H1 (cell line): ENCODE data around the gene ABCD1. TPM values are rescaled to one million over a fixed set of nuclear protein-coding genes. Genes with fewer than 3 reads are reported as not detected.

ENCODE experiments used
- CTCF ChIA-PET: fragments of 300-600 bp; sonication (Branson Sonifier 250); formaldehyde crosslinking; loops from one replicate; lab custom pipeline; 2021; ENCODE audit not compliant: partially characterized antibody; lab: Charles Lee
- POLR2A ChIA-PET: fragments of 300-600 bp; sonication (Branson Sonifier 250); formaldehyde crosslinking; loops from one replicate; lab custom pipeline; 2021; ENCODE audit warnings: inconsistent platforms; ENCODE audit not compliant: partially characterized antibody; lab: Charles Lee
- DNase-seq, 2 experiments: peaks; one replicate each; pipeline versions ENCODE4 v3.0.0 to v3.0.0-alpha.2; 2010 to 2022; ENCODE audit warnings: low spot score in 2 of 2, low read depth in 1 of 2, mixed read lengths in 1 of 2
- FAIRE-seq: peaks from 2 replicates; lab custom pipeline; 2011; peaks lifted over from hg19 to GRCh38; lab: Jason Lieb, UNC
- H2AFZ ChIP-seq: 2 replicates; pipeline ENCODE4 v1.8.1; 2012; ENCODE audit warnings: low read length, inconsistent platforms
- H2AK5ac ChIP-seq: 2 replicates; pipeline ENCODE4 v1.6.1; 2013; ENCODE audit warnings: low read depth, low read length
- H2BK120ac ChIP-seq: replicated peaks from 2 replicates; pipeline ENCODE3; 2013; ENCODE audit warnings: low read depth, low read length, inconsistent platforms
- H2BK12ac ChIP-seq: 2 replicates; pipeline ENCODE4 v1.6.1; 2013; ENCODE audit warnings: low read depth, low read length
- H2BK15ac ChIP-seq: 2 replicates; pipeline ENCODE4 v1.6.1; 2013; ENCODE audit warnings: low read length
- H2BK20ac ChIP-seq: 2 replicates; pipeline ENCODE4 v1.6.1; 2013; ENCODE audit warnings: low read length
- H2BK5ac ChIP-seq: 2 replicates; pipeline ENCODE4 v1.6.1; 2013; ENCODE audit warnings: low read depth, low read length
- H3K14ac ChIP-seq: 2 replicates; pipeline ENCODE4 v1.6.1; 2013; ENCODE audit warnings: inconsistent platforms; ENCODE audit not compliant: insufficient read length
- H3K18ac ChIP-seq: 2 replicates; pipeline ENCODE4 v1.6.1; 2013; ENCODE audit warnings: low read length; ENCODE audit errors: extremely low read depth
- H3K23ac ChIP-seq: 2 replicates; pipeline ENCODE4 v1.6.1; 2013; ENCODE audit warnings: inconsistent platforms; ENCODE audit not compliant: insufficient read length
- H3K23me2 ChIP-seq: 2 replicates; pipeline ENCODE4 v1.6.1; 2013; ENCODE audit warnings: low read depth, low read length
- H3K27ac ChIP-seq: 2 replicates; pipeline ENCODE4 v1.6.1; 2011; ENCODE audit warnings: low read depth, low read length, inconsistent platforms
- H3K27me3 ChIP-seq, 4 experiments: replicated peaks in 1 of 4; 1 replicate in 1 of 4; 2 replicates in 3 of 4; pipeline versions ENCODE4 v1.6.1 to v1.8.1; 2011 to 2013; ENCODE audit warnings: low read length in 3 of 4, mild to moderate bottlenecking in 3 of 4, inconsistent platforms in 2 of 4, mixed read lengths in 2 of 4, moderate library complexity in 1 of 4; ENCODE audit not compliant: control insufficient read depth in 3 of 4, insufficient read depth in 3 of 4; ENCODE audit errors: extremely low read depth in 1 of 4
- H3K36me3 ChIP-seq, 4 experiments: 2 replicates each; pipeline versions ENCODE4 v1.6.1 to v1.8.1; 2011 to 2013; ENCODE audit warnings: mild to moderate bottlenecking in 4 of 4, low read length in 3 of 4, moderate library complexity in 2 of 4, control low read depth in 1 of 4, inconsistent platforms in 1 of 4; ENCODE audit not compliant: insufficient read depth in 4 of 4, control insufficient read depth in 2 of 4
- H3K4ac ChIP-seq: replicated peaks from 2 replicates; pipeline ENCODE3; 2013; ENCODE audit warnings: low read length, low read depth, mixed read lengths, inconsistent platforms; ENCODE audit not compliant: insufficient read length
- H3K4me1 ChIP-seq, 4 experiments: replicated peaks in 1 of 4; 1 replicate in 1 of 4; 2 replicates in 3 of 4; pipeline versions ENCODE4 v1.6.1 to v1.8.1; 2011 to 2013; ENCODE audit warnings: low read length in 3 of 4, inconsistent platforms in 2 of 4, mixed read lengths in 1 of 4; ENCODE audit not compliant: insufficient read depth in 4 of 4, control insufficient read depth in 3 of 4
- H3K4me2 ChIP-seq, 2 experiments: 2 replicates each; pipeline versions ENCODE4 v1.6.1 to v1.8.1; 2011 to 2013; ENCODE audit warnings: low read depth in 2 of 2, low read length in 2 of 2, control low read depth in 1 of 2, inconsistent platforms in 1 of 2, mild to moderate bottlenecking in 1 of 2; ENCODE audit not compliant: insufficient read depth in 1 of 2
- H3K4me3 ChIP-seq, 4 experiments: fragments of 200-600, 300-600 bp in 1 of 4; sonication (generic), shearing (Covaris generic), sonication (Bioruptor Twin) in 1 of 4; 2 replicates each; pipeline versions ENCODE4 v1.5.1 to v1.8.1; 2011 to 2016; ENCODE audit warnings: low read length in 4 of 4, low read depth in 3 of 4, control low read depth in 2 of 4, inconsistent platforms in 2 of 4, mild to moderate bottlenecking in 2 of 4, mixed read lengths in 1 of 4, moderate library complexity in 1 of 4; ENCODE audit not compliant: insufficient read depth in 2 of 4; ENCODE audit errors: extremely low read depth in 1 of 4
- H3K56ac ChIP-seq: replicated peaks from 2 replicates; pipeline ENCODE3; 2013; ENCODE audit warnings: low read depth, mild to moderate bottlenecking, mixed read lengths, low read length, inconsistent platforms; ENCODE audit not compliant: insufficient read length
- H3K79me1 ChIP-seq: 2 replicates; pipeline ENCODE4 v1.6.1; 2013; ENCODE audit warnings: low read depth, low read length, control low read depth
- H3K79me2 ChIP-seq, 2 experiments: 2 replicates each; pipeline versions ENCODE4 v1.6.1 to v1.8.1; 2012 to 2013; ENCODE audit warnings: low read length in 2 of 2, mild to moderate bottlenecking in 2 of 2, inconsistent platforms in 1 of 2; ENCODE audit not compliant: insufficient read depth in 2 of 2, control insufficient read depth in 1 of 2
- H3K9ac ChIP-seq, 4 experiments: replicated peaks in 1 of 4; 1 replicate in 1 of 4; 2 replicates in 3 of 4; pipeline versions ENCODE4 v1.6.1 to v1.8.1; 2011 to 2013; ENCODE audit warnings: low read depth in 3 of 4, low read length in 3 of 4, control low read depth in 2 of 4, mild to moderate bottlenecking in 2 of 4, moderate library complexity in 2 of 4, inconsistent platforms in 1 of 4; ENCODE audit errors: extremely low read depth in 1 of 4
- H3K9me3 ChIP-seq, 2 experiments: 2 replicates each; pipeline versions ENCODE4 v1.6.1 to v1.8.1; 2012 to 2013; ENCODE audit warnings: mild to moderate bottlenecking in 2 of 2, moderate library complexity in 2 of 2, control low read depth in 1 of 2, inconsistent platforms in 1 of 2, low read depth in 1 of 2, low read length in 1 of 2, mixed read lengths in 1 of 2; ENCODE audit not compliant: insufficient read depth in 2 of 2
- H4K20me1 ChIP-seq, 2 experiments: replicated peaks in 1 of 2; 2 replicates each; pipeline versions ENCODE3 to v1.8.1; 2011 to 2013; ENCODE audit warnings: inconsistent platforms in 2 of 2, low read length in 2 of 2, mild to moderate bottlenecking in 1 of 2; ENCODE audit not compliant: insufficient read depth in 2 of 2, control insufficient read depth in 1 of 2
- H4K5ac ChIP-seq: 2 replicates; pipeline ENCODE4 v1.6.1; 2013; ENCODE audit warnings: low read length, low read depth, mixed read lengths, inconsistent platforms; ENCODE audit not compliant: insufficient read length
- H4K8ac ChIP-seq: 2 replicates; pipeline ENCODE4 v1.8.0; 2013; ENCODE audit warnings: mild to moderate bottlenecking, moderate library complexity, low read length, inconsistent platforms; ENCODE audit not compliant: insufficient read depth; ENCODE audit errors: extremely low read depth
- H4K91ac ChIP-seq: replicated peaks from 2 replicates; pipeline ENCODE3; 2013; ENCODE audit warnings: low read length, mixed read lengths, inconsistent platforms; ENCODE audit not compliant: insufficient read length
- ASH2L ChIP-seq: fragments of 200-600, 300-600 bp; sonication (generic); IDR thresholded peaks from one replicate; pipeline ENCODE4 v1.7.1; 2017; ENCODE audit warnings: low read length
- BRCA1 ChIP-seq: IDR thresholded peaks from 2 replicates; pipeline ENCODE4 v1.6.1; 2012; ENCODE audit warnings: low read depth, low read length, improper control_type of control experiment
- CBX8 ChIP-seq: fragments of 300-800, 300-1000 bp; sonication (generic); IDR thresholded peaks from 2 replicates; pipeline ENCODE4 v1.7.1; 2016; ENCODE audit warnings: low read depth, low read length, borderline replicate concordance
- CHD2 ChIP-seq: IDR thresholded peaks from 2 replicates; pipeline ENCODE4 v1.6.1; 2012; ENCODE audit warnings: low read length, improper control_type of control experiment
- E2F6 ChIP-seq: IDR thresholded peaks from 2 replicates; pipeline ENCODE4 v1.6.1; 2012; ENCODE audit warnings: inconsistent platforms
- JUND ChIP-seq: IDR thresholded peaks from 2 replicates; pipeline ENCODE4 v1.6.1; 2011; ENCODE audit warnings: mild to moderate bottlenecking, improper control_type of control experiment, low read length
- KDM4A ChIP-seq: IDR thresholded peaks from one replicate; pipeline ENCODE4 v1.7.1; 2012; ENCODE audit warnings: low read depth, mild to moderate bottlenecking, moderate library complexity, low read length, inconsistent platforms; ENCODE audit not compliant: severe bottlenecking
- MAX ChIP-seq: IDR thresholded peaks from 2 replicates; pipeline ENCODE4 v1.6.1; 2012; ENCODE audit warnings: inconsistent platforms
- NRF1 ChIP-seq: IDR thresholded peaks from 2 replicates; pipeline ENCODE4 v1.6.1; 2011; ENCODE audit warnings: mild to moderate bottlenecking, low read depth, low read length, improper control_type of control experiment
- SAP30 ChIP-seq: fragments of 300-600 bp; sonication (generic); IDR thresholded peaks from 2 replicates; pipeline ENCODE4 v1.7.1; 2012; ENCODE audit warnings: low read length, moderate library complexity, mild to moderate bottlenecking, inconsistent platforms; ENCODE audit not compliant: insufficient read depth, insufficient replicate concordance
- SIN3A ChIP-seq, 2 experiments: IDR thresholded peaks in 1 of 2; conservative IDR thresholded peaks in 1 of 2; 2 replicates each; pipeline ENCODE4 v1.6.1; 2011 to 2012; ENCODE audit warnings: low read length in 2 of 2, improper control_type of control experiment in 1 of 2, low read depth in 1 of 2, mild to moderate bottlenecking in 1 of 2
- SRF ChIP-seq: IDR thresholded peaks from 2 replicates; pipeline ENCODE4 v1.6.1; 2011; ENCODE audit warnings: mild to moderate bottlenecking, low read depth, low read length, moderate library complexity
- WGBS, 2 experiments: shearing (Covaris generic) in 1 of 2; methylation state at CpG; one replicate each; pipeline versions ENCODE4 v1.1.6 to v1.1.7; 2013 to 2015; ENCODE audit warnings: low lambda C conversion rate in 2 of 2, mixed read lengths in 2 of 2, inconsistent platforms in 1 of 2, low coverage in 1 of 2, missing lambda C conversion rate in 1 of 2; ENCODE audit not compliant: insufficient replicate concordance in 2 of 2, insufficient coverage in 1 of 2, insufficient read length in 1 of 2; ENCODE audit errors: extremely low coverage in 1 of 2, missing lambda C conversion rate in 1 of 2; 5-methylcytosine and 5-hydroxymethylcytosine counted together
- polyA plus RNA-seq, 7 experiments: library from polyadenylated mRNA; depleted of rRNA in 3 of 7; stranded (reverse) in 5 of 7; unstranded in 2 of 7; fragments of >200 nt in 5 of 7; fragments of 200-250 nt in 2 of 7; gene quantifications; 1 replicate in 5 of 7; 2 replicates in 1 of 7; 4 replicates in 1 of 7; pipeline versions ENCODE4 v1.2.1 to v1.2.3, GENCODE V29; 2011 to 2013; ENCODE audit warnings: missing spikeins in 2 of 7, mixed read lengths in 2 of 7
- total RNA-seq: library from RNA; stranded (reverse); fragmentation: NEBNext Ultra II Directional; extraction: Animal tissue kit (Norgen Biotek cat#: 25700); gene quantifications from 2 replicates; pipeline ENCODE4 v1.2.1, GENCODE V29; 2021

ABCD1 gene
- total and polyA plus RNA-seq, 2 of the 8 experiments (the other 6 are each of a cell fraction or from before 2014, with no cell fraction given): 3.1 to 6.6 TPM

GRCh38 chrX:153719701-153720100, 5.0 kb upstream of the ABCD1 start:
- CTCF ChIA-PET: interaction anchor here (1.0 to 2.5 kb wide), 2 partner anchors 10 to 12 kb away, joined by 3 to 9 read pairs; no protein-coding TSS in a partner anchor
- WGBS, 2 experiments: 94% methylated on average over 2 of the region's 2 CpGs; no CpG with 5 or more reads in 1 of the 2 experiments
- no peak for TF ChIP-seq CBX8
- no peak for TF ChIP-seq BRCA1
- no peak for TF ChIP-seq ASH2L
- no peak for TF ChIP-seq KDM4A
- TF ChIP-seq MAX: no peak
- TF ChIP-seq NRF1: no peak
- TF ChIP-seq E2F6: no peak
- no peak for TF ChIP-seq CHD2
- no peak for TF ChIP-seq JUND
- no peak for TF ChIP-seq SAP30
- TF ChIP-seq SIN3A (conservative IDR thresholded peaks at IDR 0.05 in 1 of 2, IDR thresholded peaks at IDR 0.05 in 1 of 2; ENCODE audit: low read depth in 1 of 2, low read length in 2 of 2): no peak
- TF ChIP-seq SRF: no peak

More at GRCh38 chrX:153719701-153720100, 5.0 kb upstream of the ABCD1 start:
- Histone ChIP-seq H3K23me2 (peaks cover 5% of the 10 kb centered on the region; the same call in 1 of the 2 replicates), H4K8ac (no peak overlapping the region), H3K79me1 (peaks cover 3% of the 10 kb centered on the region; the same call in 1 of the 2 replicates), H4K91ac (no peak overlapping the region), H3K4me3 (no peak overlapping the region), H2BK20ac (no peak overlapping the region), H4K20me1 (peaks cover 4 to 14% of the 10 kb centered on the region in 2 experiments), H3K36me3 (peaks cover 4 to 45% (median 29%) of the 10 kb centered on the region in 4 experiments; a peak in 7 of 8 replicates), H3K9me3 (no peaks in the 10 kb centered on the region), H3K9ac (no peak overlapping the region), H3K27ac (no peak overlapping the region), H3K56ac (no peak overlapping the region), H4K5ac (no peak overlapping the region), H3K23ac (no peak overlapping the region), H3K4me1 (peaks cover 0 to 9% (median 4%) of the 10 kb centered on the region in 4 experiments; a peak in 5 of 7 replicates), H2BK120ac (no peak overlapping the region), H2BK5ac (no peak overlapping the region), H3K4ac (no peak overlapping the region), H2BK15ac (no peak overlapping the region), H2BK12ac (no peak overlapping the region), H2AFZ (no peak overlapping the region), H2AK5ac (no peak overlapping the region), H3K27me3 (no peaks in the 10 kb centered on the region), H3K18ac (no peak overlapping the region), H3K4me2 (no peak overlapping the region), H3K14ac (no peak overlapping the region), H3K79me2 (peaks cover 0 to 20% of the 10 kb centered on the region in 2 experiments; a peak in 2 of 4 replicates)
- no peak for FAIRE-seq
- no peak for DNase-seq
- POLR2A ChIA-PET: interaction anchor here (0.7 to 1.5 kb wide), 4 partner anchors 15 to 51 kb away, joined by 3 to 5 read pairs (median 3); no protein-coding TSS in a partner anchor
